Measurements from ENCODE around the gene DUSP15. TPM values are rescaled to one million over a fixed set of nuclear protein-coding genes. Genes with fewer than 3 reads are reported as not detected.

DUSP15 gene
- total and polyA plus RNA-seq, 9 donors = 2.5 to 17.0 (median 6.9) TPM

- Histone ChIP-seq H3K4me3 (no peak overlapping the region), H3K9me3 (no peaks in the 10 kb centered on the region), H3K27ac (no peak overlapping the region), H3K27me3 (no peaks in the 10 kb centered on the region), H3K36me3 (no peaks in the 10 kb centered on the region), H3K4me1 (ENCODE audit: insufficient read depth) (no peaks in the 10 kb centered on the region)
- 1 to 2% (median 2%) methylated on average over 29 of the region's 29 CpGs for WGBS, 3 donors
- DNase-seq = peak; percentile 69 to 86 (median 83)
- intact Hi-C loops (cut with DNase I) = loop anchor here (2.0 to 5.0 kb wide), 6 partner anchors 130 to 215 kb away; partner anchors contain the start of gene PDRG1 (in 3 of the 4)
- TF ChIP-seq EP300 (IDR thresholded peaks at IDR 0.05) = no peak
- TF ChIP-seq, protein P1, sequence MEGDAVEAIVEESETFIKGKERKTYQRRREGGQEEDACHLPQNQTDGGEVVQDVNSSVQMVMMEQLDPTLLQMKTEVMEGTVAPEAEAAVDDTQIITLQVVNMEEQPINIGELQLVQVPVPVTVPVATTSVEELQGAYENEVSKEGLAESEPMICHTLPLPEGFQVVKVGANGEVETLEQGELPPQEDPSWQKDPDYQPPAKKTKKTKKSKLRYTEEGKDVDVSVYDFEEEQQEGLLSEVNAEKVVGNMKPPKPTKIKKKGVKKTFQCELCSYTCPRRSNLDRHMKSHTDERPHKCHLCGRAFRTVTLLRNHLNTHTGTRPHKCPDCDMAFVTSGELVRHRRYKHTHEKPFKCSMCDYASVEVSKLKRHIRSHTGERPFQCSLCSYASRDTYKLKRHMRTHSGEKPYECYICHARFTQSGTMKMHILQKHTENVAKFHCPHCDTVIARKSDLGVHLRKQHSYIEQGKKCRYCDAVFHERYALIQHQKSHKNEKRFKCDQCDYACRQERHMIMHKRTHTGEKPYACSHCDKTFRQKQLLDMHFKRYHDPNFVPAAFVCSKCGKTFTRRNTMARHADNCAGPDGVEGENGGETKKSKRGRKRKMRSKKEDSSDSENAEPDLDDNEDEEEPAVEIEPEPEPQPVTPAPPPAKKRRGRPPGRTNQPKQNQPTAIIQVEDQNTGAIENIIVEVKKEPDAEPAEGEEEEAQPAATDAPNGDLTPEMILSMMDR (IDR thresholded peaks at IDR 0.05) = peak; percentile 93 to 96 (median 94)
These were observed 47.7 kb downstream of the DUSP15 start for GRCh38 chr20:31822421-31823330.

DNA sequence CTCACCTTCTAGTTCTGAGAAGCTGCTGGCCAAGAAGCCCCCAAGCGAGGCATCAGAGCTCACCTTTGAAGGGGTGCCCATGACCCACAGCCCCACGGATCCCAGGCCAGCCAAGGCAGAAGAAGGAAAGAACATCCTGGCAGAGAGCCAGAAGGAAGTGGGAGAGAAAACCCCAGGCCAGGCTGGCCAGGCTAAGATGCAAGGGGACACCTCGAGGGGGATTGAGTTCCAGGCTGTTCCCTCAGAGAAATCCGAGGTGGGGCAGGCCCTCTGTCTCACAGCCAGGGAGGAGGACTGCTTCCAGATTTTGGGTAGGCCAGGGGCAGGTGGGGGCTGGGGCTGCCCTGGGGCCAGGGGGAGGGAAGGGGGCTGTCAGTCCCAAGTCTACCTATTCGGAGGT is 48.9 kb downstream of the DUSP15 start:
- Histone ChIP-seq H3K27ac (no peak overlapping the region), H3K4me3 (no peak overlapping the region), H3K36me3 (no peaks in the 10 kb centered on the region), H3K9me3 (no peaks in the 10 kb centered on the region), H3K4me1 (ENCODE audit: insufficient read depth) (no peaks in the 10 kb centered on the region), H3K27me3 (no peaks in the 10 kb centered on the region)
- DNase-seq = no peak
- intact Hi-C loops (cut with DNase I) = loop anchor here in 3 of 4 donors (5.0 kb wide), 4 partner anchors 131 to 216 kb away; partner anchors contain the start of gene PDRG1 (in 2 of the 3)
- WGBS, 3 donors = 45 to 53% (median 49%) methylated on average over 5 of the region's 5 CpGs
- TF ChIP-seq POLR2A (IDR thresholded peaks at IDR 0.05) = no peak
- TF ChIP-seq, protein P1 (IDR thresholded peaks at IDR 0.05) = no peak
- TF ChIP-seq EP300 (IDR thresholded peaks at IDR 0.05) = no peak

DNA sequence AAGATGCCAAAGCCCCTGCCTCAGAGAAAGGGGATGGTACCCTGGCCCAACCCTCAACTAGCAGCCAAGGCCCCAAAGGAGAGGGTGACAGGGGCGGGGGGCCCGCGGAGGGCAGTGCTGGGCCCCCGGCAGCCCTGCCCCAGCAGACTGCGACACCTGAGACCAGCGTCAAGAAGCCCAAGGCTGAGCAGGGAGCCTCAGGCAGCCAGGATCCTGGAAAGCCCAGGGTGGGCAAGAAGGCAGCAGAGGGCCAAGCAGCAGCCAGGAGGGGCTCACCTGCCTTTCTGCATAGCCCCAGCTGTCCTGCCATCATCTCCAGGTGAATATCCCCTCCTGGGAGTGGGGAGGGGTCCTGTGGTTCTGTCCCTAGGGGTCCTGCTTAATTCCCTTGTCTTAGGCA is 50.1 kb downstream of the DUSP15 start:
- no peaks in the 10 kb centered on the region for H3K9me3 ChIP-seq
- no peaks in the 10 kb centered on the region for H3K27me3 ChIP-seq
- WGBS, 3 donors = 69 to 75% (median 75%) methylated on average over 6 of the region's 6 CpGs
- H3K36me3 ChIP-seq = no peaks in the 10 kb centered on the region
- no peak overlapping the region for H3K4me3 ChIP-seq
- TF ChIP-seq POLR2A (IDR thresholded peaks at IDR 0.05) (no peak), EP300 (IDR thresholded peaks at IDR 0.05) (no peak)
- TF ChIP-seq, protein P1 (IDR thresholded peaks at IDR 0.05) = no peak
- intact Hi-C loops (cut with DNase I) = loop anchor here in 3 of 4 donors (5.0 kb wide), 4 partner anchors 132 to 217 kb away; partner anchors contain the start of gene PDRG1 (in 2 of the 3)
- DNase-seq = no peak
- no peaks in the 10 kb centered on the region for H3K4me1 ChIP-seq (ENCODE audit: insufficient read depth)
- no peak overlapping the region for H3K27ac ChIP-seq

DNA sequence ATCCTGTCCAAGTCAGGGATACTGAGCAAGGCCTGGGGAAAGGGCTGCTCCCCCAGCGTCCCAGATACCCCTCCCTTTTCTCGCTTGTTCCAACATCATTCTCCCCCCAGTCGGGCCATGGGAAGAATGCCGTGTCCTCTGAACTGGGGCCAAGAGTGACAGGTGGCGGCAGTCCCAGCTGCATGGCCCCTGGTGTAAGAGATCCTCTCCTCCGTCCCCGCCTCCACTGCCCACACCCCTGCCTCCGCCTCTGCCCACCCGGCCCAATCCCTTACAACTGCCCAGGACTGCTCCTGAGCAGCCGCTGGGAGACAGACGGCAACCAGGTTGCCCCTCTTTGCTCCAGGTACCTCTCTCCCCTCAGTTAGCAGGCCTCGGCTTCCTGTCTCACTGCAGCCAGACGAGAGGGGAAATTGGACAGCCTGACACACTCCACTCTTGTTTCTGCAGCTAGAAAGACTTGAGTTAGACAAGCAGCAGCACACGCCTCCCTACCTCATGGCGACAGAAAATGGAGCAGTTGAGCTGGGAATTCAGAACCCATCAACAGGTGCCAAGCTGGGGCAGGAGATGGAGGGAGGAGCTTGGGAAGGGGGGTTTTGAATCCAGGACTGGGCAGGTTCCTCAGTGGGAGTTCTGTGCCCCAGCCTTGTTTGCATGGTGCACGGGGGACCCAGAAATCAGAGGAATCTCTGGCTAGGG is 51.1 kb downstream of the DUSP15 start, which contains the start of gene MYLK2:
MYLK2 (plus strand) TSS at position 274 of the 702 bp plus-strand sequence; CDS start at position 499, 225 bp downstream.
- no peaks in the 10 kb centered on the region for H3K27me3 ChIP-seq
- no peak for DNase-seq
- WGBS, 3 donors = 50 to 60% (median 52%) methylated on average over 16 of the region's 16 CpGs
- no peaks in the 10 kb centered on the region for H3K4me1 ChIP-seq (ENCODE audit: insufficient read depth)
- no peak within 1 kb of the TSS for H3K4me3 ChIP-seq
- intact Hi-C loops (cut with DNase I) = no loop called here
- H3K9me3 ChIP-seq = no peaks in the 10 kb centered on the region
- TF ChIP-seq, protein P1 (IDR thresholded peaks at IDR 0.05) = no peak
- TF ChIP-seq EP300 (IDR thresholded peaks at IDR 0.05) (no peak), POLR2A (IDR thresholded peaks at IDR 0.05) (no peak)
- H3K36me3 ChIP-seq = no peaks in the 10 kb centered on the region
- H3K27ac ChIP-seq = no peak within 1 kb of the TSS

Measured in ovary (tissue), 9 donors.